ENCODE data around the gene MPHOSPH9. TPM values are rescaled to one million over a fixed set of nuclear protein-coding genes. Genes with fewer than 3 reads are reported as not detected.

MPHOSPH9 gene
- total RNA-seq, 2 experiments from 2014 or later, result 88.3 to 136 TPM

GRCh38 chr12:123151457-123152454 lies 81.2 kb downstream of the MPHOSPH9 start:
- Histone ChIP-seq H3K9me2 (ENCODE audit: insufficient read depth, low read length) (no peaks in the 10 kb centered on the region), H4K20me1 (ENCODE audit: insufficient read depth, low read length) (no peaks in the 10 kb centered on the region), H3K79me2 (ENCODE audit: insufficient read depth, low read depth, low read length) (no peaks in the 10 kb centered on the region), H3K27ac (ENCODE audit: low read depth, low read length, poor library complexity, severe bottlenecking) (no peak overlapping the region), H3K9me3 (ENCODE audit: low read length) (no peaks in the 10 kb centered on the region), H3K4me2 (ENCODE audit: low read length) (peak overlapping the region; percentile 60; the same call in 1 of the 2 replicates), H3K4me3 (ENCODE audit: low read depth, low read length, poor library complexity, severe bottlenecking) (peak overlapping the region; percentile 55), H3K36me3 (ENCODE audit: insufficient read depth, low read length) (peaks cover 30% of the 10 kb centered on the region; the same call in 1 of the 2 replicates), H2AFZ (ENCODE audit: low read length) (no peak overlapping the region), H3K4me1 (ENCODE audit: insufficient read depth, low read length, poor library complexity, severe bottlenecking) (no peaks in the 10 kb centered on the region)
- no TSS peak for BruUV-seq (replicated peaks)
- ChIA-PET CTCF (ENCODE audit: unreplicated experiment) (interaction anchor here (1.1 kb wide), 1 partner anchor 68 kb away, joined by 3 read pairs; no protein-coding TSS in a partner anchor), POLR2A (interaction anchor here (0.9 kb wide), 1 partner anchor 81 kb away, joined by 3 read pairs; no protein-coding TSS in a partner anchor)
- DNase-seq (ENCODE audit: low spot score), result no peak
- intact Hi-C loops (cut with micrococcal nuclease; ENCODE audit: unreplicated experiment), result loop anchor here (10.0 kb wide), 1 partner anchor 107 kb away; no protein-coding TSS in a partner anchor
- TF ChIP-seq EZH2phosphoT487 (IDR thresholded peaks at IDR 0.05; ENCODE audit: borderline replicate concordance, low read depth, low read length) (no peak), CTCF (conservative IDR thresholded peaks at IDR 0.05; ENCODE audit: low read length) (no peak)

GRCh38 chr12:123150744-123151456 lies 82.0 kb downstream of the MPHOSPH9 start, which contains the start of gene PITPNM2:
TSS of gene PITPNM2 (minus strand) at chr12:123151090. CDS start at chr12:123034590, 116,500 bp downstream.
- CTCF ChIA-PET (ENCODE audit: unreplicated experiment), result interaction anchor here (1.1 kb wide), 1 partner anchor 67 kb away, joined by 3 read pairs; no protein-coding TSS in a partner anchor
- H4K20me1 ChIP-seq (ENCODE audit: insufficient read depth, low read length), result no peaks in the 10 kb centered on the region
- POLR2A ChIA-PET, result interaction anchor here (0.9 kb wide), 1 partner anchor 81 kb away, joined by 3 read pairs; no protein-coding TSS in a partner anchor
- no peaks in the 10 kb centered on the region for H3K9me3 ChIP-seq (ENCODE audit: low read length)
- intact Hi-C loops (cut with micrococcal nuclease; ENCODE audit: unreplicated experiment), result loop anchor here (10.0 kb wide), 1 partner anchor 106 kb away; no protein-coding TSS in a partner anchor
- H3K4me1 ChIP-seq (ENCODE audit: insufficient read depth, low read length, poor library complexity, severe bottlenecking), result no peaks in the 10 kb centered on the region
- no peak within 1 kb of the TSS for H3K27ac ChIP-seq (ENCODE audit: low read depth, low read length, poor library complexity, severe bottlenecking)
- peak within 1 kb of the TSS; percentile 55 for H3K4me3 ChIP-seq (ENCODE audit: low read depth, low read length, poor library complexity, severe bottlenecking)
- TF ChIP-seq EZH2phosphoT487 (IDR thresholded peaks at IDR 0.05; ENCODE audit: borderline replicate concordance, low read depth, low read length) (no peak), CTCF (conservative IDR thresholded peaks at IDR 0.05; ENCODE audit: low read length) (no peak)
- H2AFZ ChIP-seq (ENCODE audit: low read length), result no peak within 1 kb of the TSS
- H3K4me2 ChIP-seq (ENCODE audit: low read length), result peak within 1 kb of the TSS; percentile 60; the same call in 1 of the 2 replicates
- DNase-seq (ENCODE audit: low spot score), result peak; percentile 55
- H3K79me2 ChIP-seq (ENCODE audit: insufficient read depth, low read depth, low read length), result no peaks in the 10 kb centered on the region
- H3K36me3 ChIP-seq (ENCODE audit: insufficient read depth, low read length), result peaks cover 22% of the 10 kb centered on the region; the same call in 1 of the 2 replicates
- no TSS peak for BruUV-seq (replicated peaks)
- no peaks in the 10 kb centered on the region for H3K9me2 ChIP-seq (ENCODE audit: insufficient read depth, low read length)
